Body of pancreas (tissue), 4 donors: Measurements from ENCODE around the gene CD6. TPM values are rescaled to one million over a fixed set of nuclear protein-coding genes. Genes with fewer than 3 reads are reported as not detected.

Experiments
- ATAC-seq: fragments of 150-250 bp; one replicate; pipeline ENCODE4 v1.9.1; 2016
- DNase-seq, 4 donors: peaks; one replicate each; pipeline ENCODE4 v3.0.0-alpha.2; 2019
- H3K27ac ChIP-seq, 4 donors: fragments of 200-600 bp; sonication (generic); 1 replicate in 3 of 4; 2 replicates in 1 of 4; pipeline versions ENCODE4 v1.5.1 to v1.6.1; 2016 to 2019; ENCODE audit warnings: mild to moderate bottlenecking in 1 of 4, mixed read lengths in 1 of 4, moderate library complexity in 1 of 4
- H3K27me3 ChIP-seq, 2 donors: fragments of 200-600 bp; sonication (generic); one replicate each; pipeline ENCODE4 v1.6.0; 2016; ENCODE audit warnings: mild to moderate bottlenecking in 1 of 2
- H3K36me3 ChIP-seq, 2 donors: fragments of 200-600 bp; sonication (generic); replicated peaks in 1 of 2; 2 replicates each; pipeline ENCODE4 v1.5.1; 2016; ENCODE audit warnings: low read depth in 2 of 2; ENCODE audit not compliant: insufficient read depth in 1 of 2
- H3K4me1 ChIP-seq: fragments of 200-600 bp; sonication (generic); one replicate; pipeline ENCODE4 v1.6.0; 2016
- H3K4me3 ChIP-seq, 2 donors: fragments of 200-600 bp; sonication (generic); 1 replicate in 1 of 2; 2 replicates in 1 of 2; pipeline ENCODE4 v1.5.1; 2016 to 2019
- H3K9me3 ChIP-seq, 3 donors: fragments of 200-600 bp; sonication (generic); 1 replicate in 2 of 3; 2 replicates in 1 of 3; pipeline ENCODE4 v1.5.1; 2016
- CTCF ChIP-seq, 7 experiments: fragments of 450-650 bp in 4 of 7; fragments of 200-600 bp in 3 of 7; sonication (generic) in 3 of 7; IDR thresholded peaks; one replicate each; pipeline ENCODE4 v1.5.1; 2016 to 2019; ENCODE audit warnings: antibody characterized with exemption in 7 of 7
- POLR2A ChIP-seq, 3 donors: fragments of 450-650 bp; IDR thresholded peaks; one replicate each; pipeline ENCODE4 v1.6.1; 2016; ENCODE audit warnings: antibody characterized with exemption in 3 of 3, mild to moderate bottlenecking in 2 of 3
- WGBS, 2 donors: methylation state at CpG; one replicate each; pipeline ENCODE4 v1.1.5; 2017; 5-methylcytosine and 5-hydroxymethylcytosine counted together
- intact Hi-C: fragments of 100-400 bp; cut with DNase I; formaldehyde crosslinking; loops from one replicate; pipeline ENCODE4 v1.15.1; 2023
- total RNA-seq, 2 donors: library from RNA; depleted of rRNA; stranded (reverse); fragments of >200 nt; gene quantifications; one replicate each; pipeline ENCODE4 v1.1.0, GENCODE V29; 2016

CD6 gene
- total RNA-seq, 2 donors from 2014 or later: 1.0 to 3.3 TPM

GRCh38 chr11:61012737-61013215 lies 41.3 kb downstream of the CD6 start:
- TF ChIP-seq POLR2A (IDR thresholded peaks at IDR 0.05): no peak
- TF ChIP-seq CTCF (IDR thresholded peaks at IDR 0.05): no peak
- ATAC-seq: no peak
- H3K4me1 ChIP-seq: peaks cover 16% of the 10 kb centered on the region
- no peaks in the 10 kb centered on the region for H3K36me3 ChIP-seq
- no peaks in the 10 kb centered on the region for H3K9me3 ChIP-seq
- H3K27ac ChIP-seq: no peak overlapping the region
- no peaks in the 10 kb centered on the region for H3K27me3 ChIP-seq
- no peak for DNase-seq
- H3K4me3 ChIP-seq: no peak overlapping the region
- intact Hi-C loops: no loop called here
- 89 to 91% methylated on average over 6 of the region's 6 CpGs for WGBS, 2 donors

DNA sequence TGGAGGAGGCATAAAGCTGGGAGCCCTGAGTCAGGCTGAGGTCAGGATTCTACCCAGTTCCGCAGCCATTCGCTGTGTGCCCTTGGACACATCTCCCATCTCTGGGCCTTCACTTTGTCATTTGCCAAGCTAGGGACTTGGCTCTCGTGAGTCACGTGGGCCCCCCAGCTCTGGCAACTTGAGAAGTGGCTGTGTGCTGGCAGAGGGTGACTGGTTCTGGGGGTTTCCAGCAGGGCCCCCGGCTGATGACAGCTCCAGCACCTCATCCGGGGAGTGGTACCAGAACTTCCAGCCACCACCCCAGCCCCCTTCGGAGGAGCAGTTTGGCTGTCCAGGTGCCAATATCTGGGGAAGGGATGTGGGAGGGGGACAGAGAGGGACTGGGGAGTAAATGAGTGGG lies 46.6 kb downstream of the CD6 start:
- DNase-seq (no peak), ATAC-seq (no peak)
- H3K27me3 ChIP-seq: peaks cover 0 to 3% of the 10 kb centered on the region in 2 donors
- TF ChIP-seq POLR2A (IDR thresholded peaks at IDR 0.05) (no peak), CTCF (IDR thresholded peaks at IDR 0.05) (no peak)
- H3K36me3 ChIP-seq: no peaks in the 10 kb centered on the region
- intact Hi-C loops: no loop called here
- H3K4me3 ChIP-seq: no peak overlapping the region
- H3K9me3 ChIP-seq: no peaks in the 10 kb centered on the region
- no peak overlapping the region for H3K27ac ChIP-seq
- WGBS, 2 donors: 82% methylated on average over 6 to 7 of the region's 7 CpGs
- H3K4me1 ChIP-seq: peaks cover 8% of the 10 kb centered on the region

DNA sequence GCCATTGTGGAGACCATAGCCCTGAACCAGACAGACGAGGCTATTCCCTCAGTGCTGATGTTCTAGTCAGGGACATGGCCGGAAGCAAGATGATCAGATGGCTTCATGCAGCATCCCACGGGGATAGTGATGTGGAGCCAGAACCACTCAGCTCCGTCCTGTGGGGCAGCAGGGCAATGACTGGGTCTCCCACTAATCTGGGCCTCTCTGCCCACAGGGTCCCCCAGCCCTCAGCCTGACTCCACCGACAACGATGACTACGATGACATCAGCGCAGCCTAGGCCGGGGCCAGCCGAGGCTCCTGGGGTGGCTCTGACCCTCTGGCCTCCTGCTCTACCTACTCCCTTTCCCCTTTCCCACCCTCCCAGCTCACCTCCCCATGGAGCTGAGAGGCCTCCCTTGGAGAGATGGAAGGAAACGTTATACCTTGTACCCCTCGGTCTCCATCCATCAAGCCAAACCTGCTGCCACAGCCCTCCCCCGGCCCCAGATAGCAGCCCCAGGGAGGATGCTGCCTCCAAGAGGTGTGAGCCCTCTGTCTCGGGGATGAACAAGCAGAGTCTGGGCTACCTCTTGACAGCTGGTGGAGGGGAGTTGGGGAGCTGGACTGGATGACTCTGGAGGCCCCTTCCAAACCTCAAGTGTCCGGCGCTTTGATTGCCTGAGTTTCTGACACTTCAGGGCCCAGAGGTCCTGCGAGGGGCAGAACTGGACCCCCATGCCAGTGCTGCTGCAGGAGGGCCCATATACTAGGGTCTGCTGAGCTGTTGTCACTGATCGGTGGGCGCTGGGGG lies 47.8 kb downstream of the CD6 start:
- 83 to 85% methylated on average over 14 to 18 of the region's 19 CpGs for WGBS, 2 donors
- intact Hi-C loops: no loop called here
- no peak for ATAC-seq
- H3K9me3 ChIP-seq: no peaks in the 10 kb centered on the region
- H3K27ac ChIP-seq: no peak overlapping the region
- no peak overlapping the region for H3K4me3 ChIP-seq
- H3K36me3 ChIP-seq: no peaks in the 10 kb centered on the region
- no peak for DNase-seq
- peaks cover 0 to 3% of the 10 kb centered on the region in 2 donors for H3K27me3 ChIP-seq
- peaks cover 8% of the 10 kb centered on the region for H3K4me1 ChIP-seq
- TF ChIP-seq CTCF (IDR thresholded peaks at IDR 0.05): no peak
- TF ChIP-seq POLR2A (IDR thresholded peaks at IDR 0.05): no peak

DNA sequence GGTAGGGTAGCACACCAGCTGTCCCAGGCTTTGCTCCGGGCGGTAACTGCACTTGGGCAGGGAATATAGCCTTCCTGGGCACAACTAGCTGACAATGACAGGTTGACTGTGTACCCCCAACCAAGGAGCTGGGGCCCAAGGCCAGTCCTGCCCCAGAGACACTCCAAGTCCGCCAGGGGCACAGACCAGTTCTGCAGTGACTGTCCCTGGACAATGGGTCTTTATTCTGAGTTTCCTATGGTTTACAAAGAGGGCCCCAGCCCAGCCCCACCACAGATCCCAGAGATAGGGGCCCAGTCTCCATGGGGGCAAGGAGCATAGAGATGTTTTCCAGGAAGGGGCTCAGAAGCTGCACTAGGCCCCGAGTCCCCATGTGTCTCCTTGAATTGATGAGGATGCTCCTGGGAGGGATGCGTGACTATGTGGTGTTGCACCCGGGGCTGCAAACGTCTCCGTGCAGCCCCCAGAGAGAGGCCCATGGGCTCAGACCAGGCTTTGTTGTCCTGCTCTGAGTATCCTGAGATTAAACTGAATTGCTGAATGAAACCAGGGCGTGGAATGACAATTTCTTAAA lies 48.4 kb downstream of the CD6 start:
- H3K4me3 ChIP-seq: no peak overlapping the region
- DNase-seq (no peak), ATAC-seq (no peak)
- no peak overlapping the region for H3K27ac ChIP-seq
- WGBS, 2 donors: 81 to 86% methylated on average over 6 to 9 of the region's 9 CpGs
- no peak for TF ChIP-seq POLR2A (IDR thresholded peaks at IDR 0.05)
- TF ChIP-seq CTCF (IDR thresholded peaks at IDR 0.05): no peak
- H3K36me3 ChIP-seq: no peaks in the 10 kb centered on the region
- H3K27me3 ChIP-seq: peaks cover 0 to 3% of the 10 kb centered on the region in 2 donors
- no peaks in the 10 kb centered on the region for H3K9me3 ChIP-seq
- intact Hi-C loops: no loop called here
- peaks cover 8% of the 10 kb centered on the region for H3K4me1 ChIP-seq
